Kidney (tissue), 14 donors: ENCODE measurements around the gene DUS4L. TPM values are rescaled to one million over a fixed set of nuclear protein-coding genes. Genes with fewer than 3 reads are reported as not detected.

Experiments used
- DNase-seq, 5 donors: peaks; one replicate each; pipeline ENCODE4 v3.0.0-alpha.2; 2013 to 2020
- FAIRE-seq: peaks from 2 replicates; lab custom pipeline; 2012; peaks lifted over from hg19 to GRCh38; lab: Jason Lieb, UNC
- H3K27ac ChIP-seq, 2 donors: one replicate each; pipeline ENCODE4 v1.7.0; 2013; ENCODE audit warnings: low read depth in 2 of 2, low read length in 2 of 2, inconsistent platforms in 1 of 2
- H3K27me3 ChIP-seq: one replicate; pipeline ENCODE4 v1.7.1; 2013; ENCODE audit warnings: low read length, inconsistent platforms; ENCODE audit not compliant: control insufficient read depth, insufficient read depth
- H3K36me3 ChIP-seq, 3 donors: one replicate each; pipeline versions ENCODE4 v1.7.0 to v1.7.1; 2013; ENCODE audit warnings: low read length in 3 of 3, control low read depth in 1 of 3, inconsistent platforms in 1 of 3; ENCODE audit not compliant: insufficient read depth in 3 of 3, control insufficient read depth in 2 of 3
- H3K4me1 ChIP-seq, 3 donors: one replicate each; pipeline versions ENCODE4 v1.7.0 to v1.7.1; 2013; ENCODE audit warnings: low read length in 3 of 3, inconsistent platforms in 1 of 3, low read depth in 1 of 3; ENCODE audit not compliant: control insufficient read depth in 2 of 3, insufficient read depth in 2 of 3
- H3K4me3 ChIP-seq, 3 donors: one replicate each; pipeline versions ENCODE4 v1.7.0 to v1.8.1; 2013; ENCODE audit warnings: low read length in 3 of 3, control low read depth in 1 of 3, inconsistent platforms in 1 of 3
- H3K9ac ChIP-seq, 3 donors: one replicate each; pipeline versions ENCODE4 v1.7.0 to v1.7.1; 2013; ENCODE audit warnings: low read length in 3 of 3, control low read depth in 1 of 3, inconsistent platforms in 1 of 3
- H3K9me3 ChIP-seq, 3 donors: one replicate each; pipeline versions ENCODE4 v1.7.0 to v1.7.1; 2013; ENCODE audit warnings: low read length in 3 of 3, control low read depth in 1 of 3, inconsistent platforms in 1 of 3; ENCODE audit not compliant: control insufficient read depth in 2 of 3, insufficient read depth in 1 of 3
- CTCF ChIP-seq: IDR thresholded peaks from 3 replicates; pipeline ENCODE4 v1.5.1; 2012; ENCODE audit warnings: mild to moderate bottlenecking, moderate library complexity, borderline replicate concordance; ENCODE audit not compliant: insufficient read depth; ENCODE audit errors: extremely low read depth
- intact Hi-C: fragments of 100-400 bp; cut with DNase I; formaldehyde crosslinking; loops from one replicate; pipeline ENCODE4 v1.11.1; 2022
- polyA plus RNA-seq: library from polyadenylated mRNA; stranded (reverse); fragments of 350-450 nt; fragmentation: Illumina TruSeq; extraction: RNeasy Lipid Tissue Mini Kit (QIAGEN cat#74804); gene quantifications from one replicate; pipeline ENCODE4 v1.2.3, GENCODE V29; 2014; ENCODE audit warnings: low read depth, low replicate concordance; ENCODE audit not compliant: insufficient read depth
- total RNA-seq: library from RNA; stranded (reverse); fragmentation: NEBNext Ultra II Directional; extraction: Animal tissue kit (Norgen Biotek cat#: 25700); gene quantifications from one replicate; pipeline ENCODE4 v1.2.1, GENCODE V29; 2021
- donor health status: control.
- donor health status: control.
- donor health status: control.
- donor health status: control.
- donor health status: control.
- donor health status: DM: yes; HTN: yes; CAD: no.
- donor health status: Normal renal cell carcinoma (clear cell type).

DUS4L gene
- total and polyA plus RNA-seq, 2 donors from 2014 or later, result 7.3 to 8.4 TPM

GRCh38 chr7:107551936-107552335, 11.8 kb upstream of the DUS4L start:
- FAIRE-seq (no peak), DNase-seq (no peak)
- H3K9ac ChIP-seq, result no peak overlapping the region
- intact Hi-C loops, result no loop called here
- no peak overlapping the region for H3K27ac ChIP-seq
- no peak for TF ChIP-seq CTCF
- H3K9me3 ChIP-seq, result no peaks in the 10 kb centered on the region
- no peak overlapping the region for H3K4me3 ChIP-seq
- no peaks in the 10 kb centered on the region for H3K4me1 ChIP-seq
- no peaks in the 10 kb centered on the region for H3K27me3 ChIP-seq
- peaks cover 2 to 8% (median 3%) of the 10 kb centered on the region in 3 donors for H3K36me3 ChIP-seq

- Histone ChIP-seq H3K27me3 (no peaks in the 10 kb centered on the region), H3K4me3 (no peak overlapping the region), H3K9me3 (no peaks in the 10 kb centered on the region), H3K4me1 (no peaks in the 10 kb centered on the region), H3K9ac (no peak overlapping the region), H3K27ac (no peak overlapping the region), H3K36me3 (peaks cover 3 to 6% (median 5%) of the 10 kb centered on the region in 3 donors)
- intact Hi-C loops, result no loop called here
- FAIRE-seq (no peak), DNase-seq (no peak)
- no peak for TF ChIP-seq CTCF
These were observed 7.9 kb upstream of the DUS4L start for GRCh38 chr7:107555893-107556292.

- Histone ChIP-seq H3K4me1 (peaks cover 0 to 11% (median 0%) of the 10 kb centered on the region in 3 donors), H3K9ac (no peak overlapping the region), H3K27ac (no peak overlapping the region), H3K9me3 (no peaks in the 10 kb centered on the region), H3K36me3 (peaks cover 0 to 6% (median 5%) of the 10 kb centered on the region in 3 donors), H3K27me3 (no peaks in the 10 kb centered on the region), H3K4me3 (no peak overlapping the region)
- no peak for TF ChIP-seq CTCF
- intact Hi-C loops, result no loop called here
- DNase-seq (no peak), FAIRE-seq (no peak)
These were observed 3.9 kb upstream of the DUS4L start for GRCh38 chr7:107559864-107560263.

- Histone ChIP-seq H3K4me1 (peaks cover 0 to 14% (median 0%) of the 10 kb centered on the region in 3 donors), H3K27ac (peak overlapping the region in 1 of 2 donors; percentile 5), H3K9ac (no peak overlapping the region), H3K9me3 (no peaks in the 10 kb centered on the region), H3K27me3 (no peaks in the 10 kb centered on the region), H3K4me3 (no peak overlapping the region), H3K36me3 (peaks cover 0 to 4% (median 4%) of the 10 kb centered on the region in 3 donors)
- intact Hi-C loops, result no loop called here
- no peak for DNase-seq
- no peak for TF ChIP-seq CTCF
- FAIRE-seq, result no peak
These were observed 2.8 kb upstream of the DUS4L start for GRCh38 chr7:107560898-107561516.
